ENCODE results near the gene SRSF7.

GRCh38 chr2:38706846-38707345 is 44.3 kb downstream of the SRSF7 start:
- no peak for TF ChIP-seq GABPA (tag; conservative IDR thresholded peaks at IDR 0.05; ENCODE audit: low read depth)
- TF ChIP-seq, protein P1, sequence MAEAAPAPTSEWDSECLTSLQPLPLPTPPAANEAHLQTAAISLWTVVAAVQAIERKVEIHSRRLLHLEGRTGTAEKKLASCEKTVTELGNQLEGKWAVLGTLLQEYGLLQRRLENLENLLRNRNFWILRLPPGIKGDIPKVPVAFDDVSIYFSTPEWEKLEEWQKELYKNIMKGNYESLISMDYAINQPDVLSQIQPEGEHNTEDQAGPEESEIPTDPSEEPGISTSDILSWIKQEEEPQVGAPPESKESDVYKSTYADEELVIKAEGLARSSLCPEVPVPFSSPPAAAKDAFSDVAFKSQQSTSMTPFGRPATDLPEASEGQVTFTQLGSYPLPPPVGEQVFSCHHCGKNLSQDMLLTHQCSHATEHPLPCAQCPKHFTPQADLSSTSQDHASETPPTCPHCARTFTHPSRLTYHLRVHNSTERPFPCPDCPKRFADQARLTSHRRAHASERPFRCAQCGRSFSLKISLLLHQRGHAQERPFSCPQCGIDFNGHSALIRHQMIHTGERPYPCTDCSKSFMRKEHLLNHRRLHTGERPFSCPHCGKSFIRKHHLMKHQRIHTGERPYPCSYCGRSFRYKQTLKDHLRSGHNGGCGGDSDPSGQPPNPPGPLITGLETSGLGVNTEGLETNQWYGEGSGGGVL (CRISPR knock-in tag; IDR thresholded peaks at IDR 0.05), result no peak
- TF ChIP-seq HNRNPLL (IDR thresholded peaks at IDR 0.05; ENCODE audit: low read depth, low read length, poor library complexity, severe bottlenecking), result no peak
- TF ChIP-seq ZBTB40 (IDR thresholded peaks at IDR 0.05), result no peak
- TF ChIP-seq ZBTB40 (CRISPR knock-in tag; IDR thresholded peaks at IDR 0.05), result no peak
- no peak for TF ChIP-seq RAD51 (IDR thresholded peaks at IDR 0.05; ENCODE audit: borderline replicate concordance, low read depth)
- no peak for TF ChIP-seq TCF7L2 (IDR thresholded peaks at IDR 0.05; ENCODE audit: low read depth, low read length)
- TF ChIP-seq REST (IDR thresholded peaks at IDR 0.05; ENCODE audit: borderline replicate concordance), result no peak
- no peak for TF ChIP-seq REST (CRISPR knock-in tag; IDR thresholded peaks at IDR 0.05; ENCODE audit: low read depth)

Data from K562 (cell line).